Endodermal cell (in vitro differentiated cells): ENCODE data around the gene STRN3. TPM values are rescaled to one million over a fixed set of nuclear protein-coding genes. Genes with fewer than 3 reads are reported as not detected.

ENCODE experiments used
- DNase-seq: peaks from one replicate; pipeline ENCODE4 v3.0.0-alpha.2; 2017
- H3K27ac ChIP-seq: 2 replicates; pipeline ENCODE4 v1.5.1; 2013; ENCODE audit warnings: mild to moderate bottlenecking, low read depth, low read length, moderate library complexity
- H3K27me3 ChIP-seq: 2 replicates; pipeline ENCODE4 v1.6.1; 2013; ENCODE audit warnings: mild to moderate bottlenecking, low read length, moderate library complexity; ENCODE audit not compliant: insufficient read depth, control insufficient read depth, poor library complexity, severe bottlenecking
- H3K36me3 ChIP-seq: 2 replicates; pipeline ENCODE4 v1.7.0; 2013; ENCODE audit warnings: mild to moderate bottlenecking, low read length, moderate library complexity; ENCODE audit not compliant: control insufficient read depth, insufficient read depth
- H3K4me1 ChIP-seq: one replicate; pipeline ENCODE4 v1.7.0; 2013; ENCODE audit warnings: low read length; ENCODE audit not compliant: control insufficient read depth, insufficient read depth
- H3K4me3 ChIP-seq: 2 replicates; pipeline ENCODE4 v1.5.1; 2013; ENCODE audit warnings: mild to moderate bottlenecking, low read length, moderate library complexity
- H3K9ac ChIP-seq: 2 replicates; pipeline ENCODE4 v1.6.1; 2013; ENCODE audit warnings: mild to moderate bottlenecking, low read length, moderate library complexity; ENCODE audit not compliant: poor library complexity, severe bottlenecking; ENCODE audit errors: extremely low read depth
- H3K9me3 ChIP-seq: 2 replicates; pipeline ENCODE4 v1.6.1; 2013; ENCODE audit warnings: mild to moderate bottlenecking, low read length, moderate library complexity; ENCODE audit not compliant: control insufficient read depth
- H3K27ac Mint-ChIP-seq: 2 replicates; pipeline ENCODE4 v1.8.0; 2020; ENCODE audit warnings: mixed read lengths
- H3K27me3 Mint-ChIP-seq: 2 replicates; pipeline ENCODE4 v1.8.0; 2021; ENCODE audit warnings: mild to moderate bottlenecking, mixed read lengths; ENCODE audit not compliant: insufficient read depth
- H3K36me3 Mint-ChIP-seq: 2 replicates; pipeline ENCODE4 v1.8.0; 2020; ENCODE audit warnings: low read depth, mixed read lengths
- H3K4me1 Mint-ChIP-seq: 2 replicates; pipeline ENCODE4 v1.8.0; 2020; ENCODE audit warnings: mixed read lengths
- H3K4me3 Mint-ChIP-seq: 2 replicates; pipeline ENCODE4 v1.8.0; 2020; ENCODE audit warnings: mild to moderate bottlenecking, moderate library complexity, mixed read lengths
- H3K9me3 Mint-ChIP-seq: 2 replicates; pipeline ENCODE4 v1.8.0; 2020; ENCODE audit warnings: mild to moderate bottlenecking, mixed read lengths
- CTCF ChIP-seq: fragments of 200-600 bp; sonication (generic); conservative IDR thresholded peaks from 2 replicates; pipeline ENCODE4 v1.5.0; 2021; ENCODE audit warnings: antibody characterized with exemption, mild to moderate bottlenecking
- WGBS, 2 experiments: methylation state at CpG; one replicate each; pipeline versions ENCODE4 v1.1.5 to v1.1.7; 2013; ENCODE audit warnings: missing lambda C conversion rate in 2 of 2, mixed read lengths in 1 of 2; ENCODE audit not compliant: insufficient coverage in 1 of 2, insufficient read length in 1 of 2; 5-methylcytosine and 5-hydroxymethylcytosine counted together
- total RNA-seq, 2 donors: library from RNA; stranded (reverse); fragmentation: NEBNext Ultra II Directional in 1 of 2; extraction: Animal tissue kit (Norgen Biotek cat#: 25700) in 1 of 2; gene quantifications; 2 replicates in 1 of 2; 3 replicates in 1 of 2; pipeline ENCODE4 v1.2.1, GENCODE V29; 2021

Gene STRN3
- total RNA-seq, 2 donors from 2014 or later, result 56.5 to 58.9 TPM

- H3K4me3 Mint-ChIP-seq, result peak overlapping the region; percentile 84
- H3K27ac Mint-ChIP-seq, result peak overlapping the region; percentile 85
- peaks cover 28% of the 10 kb centered on the region for H3K4me1 Mint-ChIP-seq
- Histone ChIP-seq H3K4me3 (peak overlapping the region; percentile 94), H3K9me3 (peaks cover 5% of the 10 kb centered on the region), H3K4me1 (peaks cover 5% of the 10 kb centered on the region), H3K27me3 (no peaks in the 10 kb centered on the region), H3K36me3 (peaks cover 34% of the 10 kb centered on the region), H3K9ac (peak overlapping the region; percentile 91), H3K27ac (peak overlapping the region; percentile 94)
- no peak for TF ChIP-seq CTCF
- no peak for DNase-seq
- 12 to 21% methylated on average over 5 to 11 of the region's 11 CpGs for WGBS, 2 experiments
- no peaks in the 10 kb centered on the region for H3K9me3 Mint-ChIP-seq
- peaks cover 24% of the 10 kb centered on the region for H3K36me3 Mint-ChIP-seq
- H3K27me3 Mint-ChIP-seq, result no peaks in the 10 kb centered on the region
Measured at GRCh38 chr14:31024577-31025366, 1.4 kb downstream of the STRN3 start.

- TF ChIP-seq CTCF, result no peak
- H3K27me3 ChIP-seq, result no peaks in the 10 kb centered on the region
- DNase-seq, result no peak
- H3K4me3 ChIP-seq, result peak overlapping the region; percentile 94
- H3K9ac ChIP-seq, result peak overlapping the region; percentile 91
- H3K36me3 Mint-ChIP-seq, result peaks cover 24% of the 10 kb centered on the region
- H3K27ac Mint-ChIP-seq, result no peak overlapping the region
- no peaks in the 10 kb centered on the region for H3K27me3 Mint-ChIP-seq
- peaks cover 2% of the 10 kb centered on the region for H3K4me1 ChIP-seq
- H3K27ac ChIP-seq, result no peak overlapping the region
- peaks cover 5% of the 10 kb centered on the region for H3K9me3 ChIP-seq
- H3K4me1 Mint-ChIP-seq, result peaks cover 24% of the 10 kb centered on the region
- H3K4me3 Mint-ChIP-seq, result peak overlapping the region; percentile 84
- H3K36me3 ChIP-seq, result peaks cover 39% of the 10 kb centered on the region
- H3K9me3 Mint-ChIP-seq, result no peaks in the 10 kb centered on the region
Measured at GRCh38 chr14:31024010-31024480, 2.1 kb downstream of the STRN3 start.

DNA sequence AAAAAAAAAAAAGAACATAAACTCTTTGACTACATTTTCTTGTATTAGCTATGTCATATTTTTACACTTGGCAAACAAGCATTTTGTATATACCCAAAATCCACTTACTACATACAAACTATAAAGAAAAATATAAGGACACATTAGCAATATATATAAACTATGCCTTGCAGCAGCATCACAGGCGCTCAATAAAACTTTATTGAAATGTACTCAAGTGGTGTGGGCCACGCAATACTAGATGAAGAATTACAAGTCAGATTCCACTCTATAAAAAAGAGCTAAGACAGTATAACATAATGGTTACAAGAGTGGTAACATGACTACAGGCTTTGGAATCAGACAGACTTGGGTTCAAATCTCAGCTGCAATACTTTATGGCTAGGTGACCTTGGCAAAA is 3.8 kb downstream of the STRN3 start:
- Histone ChIP-seq H3K27ac (no peak overlapping the region), H3K36me3 (peaks cover 52% of the 10 kb centered on the region), H3K9ac (no peak overlapping the region), H3K9me3 (peaks cover 5% of the 10 kb centered on the region), H3K4me1 (no peaks in the 10 kb centered on the region), H3K4me3 (peak overlapping the region; percentile 94), H3K27me3 (no peaks in the 10 kb centered on the region)
- no peaks in the 10 kb centered on the region for H3K27me3 Mint-ChIP-seq
- H3K4me1 Mint-ChIP-seq, result peaks cover 20% of the 10 kb centered on the region
- H3K27ac Mint-ChIP-seq, result no peak overlapping the region
- H3K36me3 Mint-ChIP-seq, result peaks cover 33% of the 10 kb centered on the region
- no peak for DNase-seq
- no peak for TF ChIP-seq CTCF
- no peak overlapping the region for H3K4me3 Mint-ChIP-seq
- 55% methylated on average over 2 of the region's 2 CpGs; no CpG with 5 or more reads in 1 of the 2 experiments for WGBS, 2 experiments
- H3K9me3 Mint-ChIP-seq, result no peaks in the 10 kb centered on the region
